Sigmoid colon (tissue), 4 donors: ENCODE results near the gene MCF2L.

Source experiments
- CTCF ChIP-seq, 4 experiments: fragments of 450-650 bp in 3 of 4; fragments of 200-600 bp in 1 of 4; IDR thresholded peaks; one replicate each; pipeline ENCODE4 v1.5.1; 2016 to 2019; ENCODE audit warnings: antibody characterized with exemption in 4 of 4, mild to moderate bottlenecking in 3 of 4, moderate library complexity in 2 of 4
- POLR2A ChIP-seq, 2 donors: fragments of 450-650 bp; IDR thresholded peaks; one replicate each; pipeline ENCODE4 v1.6.1; 2016; ENCODE audit warnings: antibody characterized with exemption in 2 of 2, mild to moderate bottlenecking in 2 of 2, moderate library complexity in 2 of 2
- POLR2AphosphoS5 ChIP-seq, 4 donors: sonication (generic); formaldehyde crosslinking; IDR thresholded peaks; one replicate each; pipeline ENCODE4 v1.6.1; 2017; ENCODE audit warnings: antibody characterized with exemption in 4 of 4

- no peak for TF ChIP-seq CTCF (IDR thresholded peaks at IDR 0.05)
- TF ChIP-seq POLR2AphosphoS5 (IDR thresholded peaks at IDR 0.05), result no peak
- no peak for TF ChIP-seq POLR2A (IDR thresholded peaks at IDR 0.05)
Measured at GRCh38 chr13:112979406-112979902, 10.4 kb downstream of the MCF2L start.
